ENCODE results near the gene WDR90.
A peak's percentile ranks its signal among the peaks of the same experiment; 100 is the strongest.

WDR90 gene

DNA sequence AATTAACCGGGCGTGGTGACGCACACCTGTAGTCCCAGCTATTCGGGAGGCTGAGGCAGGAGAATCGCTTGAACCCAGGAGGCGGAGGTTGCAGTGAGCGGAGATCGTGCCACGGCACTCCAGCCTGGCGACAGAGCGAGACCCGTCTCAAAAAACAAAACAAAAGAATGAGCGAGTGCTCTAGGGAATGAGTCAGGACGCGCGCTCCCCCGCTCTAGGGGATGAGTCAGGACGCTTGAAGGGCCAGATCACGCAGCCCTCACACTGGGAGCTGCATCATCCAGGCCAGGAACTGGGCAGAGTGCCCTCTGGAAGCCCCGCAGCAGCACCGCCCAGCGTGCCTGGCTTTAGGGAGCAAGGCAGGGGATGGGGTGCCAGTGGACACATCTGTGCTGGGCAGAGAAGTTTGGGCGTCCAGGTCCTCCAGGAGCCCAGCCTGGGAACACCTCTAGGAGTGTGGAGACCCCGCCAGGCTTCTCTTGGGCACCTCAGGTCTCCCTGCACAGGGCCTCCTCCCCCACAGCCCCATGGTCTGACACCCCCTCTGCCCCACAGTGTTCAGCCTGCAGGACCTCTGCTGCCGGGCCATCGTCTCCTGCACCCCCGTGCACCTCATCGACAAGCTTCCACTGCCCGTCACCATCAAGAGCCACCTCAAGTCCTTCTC, 22.2 kb upstream of the WDR90 start:
- no peak for DNase-seq

DNA sequence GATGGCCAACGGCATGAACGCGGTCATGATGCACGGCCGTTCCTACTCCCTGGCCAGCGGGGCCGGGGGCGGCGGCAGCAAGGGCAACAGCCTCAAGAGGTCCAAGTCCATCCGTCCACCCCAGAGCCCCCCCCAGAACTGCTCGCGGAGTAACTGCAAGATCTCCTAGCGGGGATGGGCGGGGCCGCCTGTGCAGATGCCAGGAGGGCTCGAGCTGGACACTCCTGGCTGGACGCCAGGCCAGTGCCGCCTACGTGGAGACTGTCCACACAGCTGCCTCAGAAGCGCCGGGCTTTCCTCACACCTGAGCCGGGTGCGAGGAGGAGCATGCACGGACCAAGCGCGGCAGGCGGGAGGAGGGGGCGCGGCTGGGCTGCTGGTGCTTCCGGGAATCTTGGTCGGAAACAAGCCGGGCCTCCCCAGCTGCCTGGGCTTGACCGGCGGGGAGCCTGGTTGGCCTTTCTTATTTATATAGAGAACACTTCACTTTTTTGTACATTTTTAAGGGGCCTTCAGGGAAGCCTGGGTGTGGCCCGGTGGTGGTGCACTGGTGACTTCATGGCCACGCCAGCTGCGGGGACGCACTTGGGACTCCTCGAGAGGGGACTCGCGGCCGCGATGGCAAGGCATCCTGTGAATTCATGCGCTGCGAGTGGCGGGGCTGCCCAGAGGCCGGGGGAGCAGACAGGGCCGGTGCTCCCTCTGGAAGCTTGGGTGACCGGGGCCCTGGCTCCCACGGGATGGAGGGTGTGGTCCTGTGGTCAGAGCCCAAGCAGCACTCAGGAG, 21.5 kb upstream of the WDR90 start:
- no peak for DNase-seq

DNA sequence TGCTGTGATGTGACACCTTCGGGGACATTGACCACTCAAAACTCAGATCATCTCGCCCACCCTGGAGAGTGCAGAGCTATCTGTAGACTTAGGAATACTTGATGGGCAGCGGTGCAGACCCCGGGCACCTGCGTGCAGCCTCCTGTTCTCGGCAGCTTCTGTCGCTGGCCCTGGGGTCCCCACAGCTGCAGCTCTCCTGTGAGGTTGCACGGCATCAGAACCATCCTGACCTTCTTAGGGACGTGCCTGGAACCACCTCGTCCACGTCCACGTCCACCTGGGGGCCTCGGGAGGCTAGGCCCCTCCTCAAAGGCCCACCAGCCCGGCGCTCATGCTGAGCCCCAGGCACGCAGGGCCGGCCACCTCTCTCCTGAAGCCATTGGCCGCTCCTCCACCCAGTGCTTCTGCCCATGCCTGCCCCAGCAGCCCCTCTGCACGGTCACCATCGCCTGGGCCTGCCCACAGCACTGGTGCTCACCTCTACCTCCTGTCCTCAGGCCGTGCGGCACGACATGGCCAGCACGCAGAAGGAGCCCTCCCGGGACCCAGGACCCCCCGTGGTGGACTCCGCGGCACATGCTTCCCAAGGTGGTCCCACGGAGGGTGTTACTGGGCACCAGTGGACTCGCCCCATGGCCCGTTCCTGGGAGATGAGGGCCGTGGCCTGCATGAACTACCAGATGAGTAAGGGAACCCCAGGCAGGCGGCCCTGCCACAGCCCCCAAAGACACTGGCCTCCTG, 20.7 kb upstream of the WDR90 start:
- no peak for DNase-seq

DNA sequence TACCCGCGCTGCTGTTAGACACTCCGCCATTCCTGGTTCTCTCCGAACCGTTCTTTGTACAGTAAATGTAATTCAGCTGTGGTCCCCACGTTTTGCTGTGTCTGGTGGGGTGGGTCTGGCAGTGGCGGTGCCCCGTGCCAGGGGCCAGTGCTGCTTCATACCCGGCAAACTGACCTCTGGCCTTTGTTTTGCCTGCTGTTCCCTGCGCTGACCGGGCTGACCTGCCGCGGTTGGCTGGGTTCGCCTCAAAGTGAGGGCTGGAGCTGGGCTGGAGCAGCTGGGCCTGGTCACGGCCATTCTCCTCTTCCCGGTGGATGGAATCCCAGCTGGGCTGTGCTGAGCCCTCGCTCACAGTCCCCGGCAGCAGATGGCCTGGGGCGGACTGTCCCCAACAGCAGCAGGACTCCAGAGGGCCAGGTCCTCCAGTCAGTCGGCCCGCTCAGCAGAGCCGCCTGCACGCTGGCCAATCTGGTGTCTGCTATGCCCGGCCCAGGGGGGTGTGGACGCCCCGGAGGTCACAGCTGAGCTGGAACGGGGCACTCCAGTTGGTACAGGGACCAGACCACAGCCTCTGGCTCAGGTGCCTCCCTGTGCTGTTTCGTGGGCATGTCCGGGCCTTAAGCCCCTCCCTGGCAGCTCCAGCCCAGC, 19.9 kb upstream of the WDR90 start:
- DNase-seq, result no peak

DNA sequence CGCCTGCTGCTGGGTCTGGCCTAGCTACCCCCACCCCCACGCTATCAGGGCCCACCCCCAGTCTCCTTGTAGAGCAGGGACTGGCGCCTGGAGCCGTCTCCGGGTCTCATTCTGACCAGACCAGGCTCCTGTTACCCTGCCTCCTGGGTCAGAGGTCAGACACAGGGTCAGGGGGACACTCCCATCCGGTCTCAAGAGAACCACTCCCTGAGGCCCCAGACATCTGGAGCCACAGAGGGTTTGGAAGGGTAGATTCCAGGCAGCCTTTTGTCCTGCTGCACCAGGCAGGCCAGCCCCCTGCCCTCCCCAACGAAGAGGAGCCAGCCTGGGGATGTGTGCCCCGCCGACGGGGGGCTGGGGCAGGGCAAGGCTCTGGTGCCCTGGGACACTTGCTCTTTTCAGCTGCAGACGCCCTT, 19.3 kb upstream of the WDR90 start:
- no peak for DNase-seq

DNA sequence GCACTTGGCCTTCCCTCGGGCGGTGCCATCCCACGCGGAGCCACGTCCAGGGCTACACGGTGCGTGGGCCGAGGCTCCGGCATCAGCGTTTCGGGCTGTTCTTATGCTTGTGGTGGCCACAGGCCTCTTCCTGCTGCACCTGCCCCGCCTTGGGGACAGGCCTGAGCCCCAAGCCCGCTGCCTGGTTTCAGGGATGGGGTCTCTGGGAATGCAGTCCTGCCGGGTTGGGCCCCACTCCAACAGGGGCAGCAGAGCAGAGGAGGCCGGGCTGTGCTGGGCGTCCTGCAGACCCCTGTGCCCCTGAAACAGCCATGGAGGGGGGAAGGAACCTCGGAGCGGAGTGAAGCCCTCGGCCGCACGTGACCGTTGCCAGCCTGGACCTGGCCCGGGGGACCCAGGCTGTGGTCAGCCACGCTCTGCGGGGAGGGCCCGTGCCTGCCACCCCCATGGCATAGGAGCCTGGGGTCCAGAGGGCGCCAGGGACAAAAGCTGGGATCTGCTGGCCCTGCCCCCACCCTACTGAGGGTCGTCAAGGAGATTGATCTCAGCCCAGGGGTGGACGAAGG, 18.8 kb upstream of the WDR90 start:
- DNase-seq, result no peak

DNA sequence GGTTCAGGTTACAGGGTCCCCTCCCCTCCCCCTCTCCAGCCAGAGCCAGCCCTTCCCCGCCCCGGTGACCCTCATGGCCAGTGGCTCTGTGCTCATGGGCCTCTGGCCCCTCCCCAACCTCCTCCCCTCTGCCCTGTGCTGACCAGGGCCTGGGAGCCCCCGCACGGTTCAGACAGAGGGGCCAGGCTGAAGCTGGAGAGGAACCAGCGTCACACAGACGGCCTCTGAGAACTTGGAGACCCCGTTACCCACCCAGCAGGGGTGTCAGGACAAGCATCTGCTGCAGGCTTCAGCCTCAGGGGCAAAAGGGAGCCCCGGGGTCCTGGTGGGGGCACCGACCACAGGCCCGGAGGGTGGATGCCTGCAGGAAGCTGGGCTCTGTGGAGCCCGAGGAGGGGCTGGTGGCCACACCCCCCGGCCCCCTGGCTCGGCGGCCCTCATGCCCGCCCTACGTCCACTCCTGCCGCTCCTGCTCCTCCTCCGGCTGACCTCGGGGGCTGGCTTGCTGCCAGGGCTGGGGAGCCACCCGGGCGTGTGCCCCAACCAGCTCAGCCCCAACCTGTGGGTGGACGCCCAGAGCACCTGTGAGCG, 18.3 kb upstream of the WDR90 start, which contains the start of gene WFIKKN1:
Gene WFIKKN1, plus strand, starts transcription at position 171 of the 591 bp plus-strand sequence. Its CDS starts 269 bp downstream, at position 440.
- DNase-seq, result no peak

DNA sequence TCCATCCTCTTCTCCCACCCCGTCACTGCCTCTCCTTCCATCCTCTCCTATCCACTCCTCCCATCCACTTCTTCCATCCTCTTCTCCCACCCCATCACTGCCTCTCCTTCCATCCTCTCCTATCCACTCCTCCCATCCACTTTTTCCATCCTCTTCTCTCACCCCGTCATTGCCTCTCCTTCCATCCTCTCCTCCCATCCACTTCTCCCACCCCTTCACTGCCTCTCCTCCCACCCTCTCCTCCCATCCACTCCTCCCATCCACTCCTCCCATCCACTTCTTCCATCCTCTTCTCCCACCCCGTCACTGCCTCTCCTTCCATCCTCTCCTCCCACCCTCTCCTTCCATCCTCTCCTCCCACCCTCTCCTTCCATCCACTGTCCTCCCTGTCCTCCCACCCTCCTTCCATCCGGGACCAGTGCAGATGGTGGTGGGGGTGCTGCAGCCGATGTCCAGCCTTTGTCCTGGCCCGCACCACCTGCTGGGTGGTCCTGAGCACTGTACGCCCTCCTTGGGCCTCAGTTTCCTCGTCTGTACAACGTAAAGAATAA, 17.3 kb upstream of the WDR90 start:
- no peak for DNase-seq

DNA sequence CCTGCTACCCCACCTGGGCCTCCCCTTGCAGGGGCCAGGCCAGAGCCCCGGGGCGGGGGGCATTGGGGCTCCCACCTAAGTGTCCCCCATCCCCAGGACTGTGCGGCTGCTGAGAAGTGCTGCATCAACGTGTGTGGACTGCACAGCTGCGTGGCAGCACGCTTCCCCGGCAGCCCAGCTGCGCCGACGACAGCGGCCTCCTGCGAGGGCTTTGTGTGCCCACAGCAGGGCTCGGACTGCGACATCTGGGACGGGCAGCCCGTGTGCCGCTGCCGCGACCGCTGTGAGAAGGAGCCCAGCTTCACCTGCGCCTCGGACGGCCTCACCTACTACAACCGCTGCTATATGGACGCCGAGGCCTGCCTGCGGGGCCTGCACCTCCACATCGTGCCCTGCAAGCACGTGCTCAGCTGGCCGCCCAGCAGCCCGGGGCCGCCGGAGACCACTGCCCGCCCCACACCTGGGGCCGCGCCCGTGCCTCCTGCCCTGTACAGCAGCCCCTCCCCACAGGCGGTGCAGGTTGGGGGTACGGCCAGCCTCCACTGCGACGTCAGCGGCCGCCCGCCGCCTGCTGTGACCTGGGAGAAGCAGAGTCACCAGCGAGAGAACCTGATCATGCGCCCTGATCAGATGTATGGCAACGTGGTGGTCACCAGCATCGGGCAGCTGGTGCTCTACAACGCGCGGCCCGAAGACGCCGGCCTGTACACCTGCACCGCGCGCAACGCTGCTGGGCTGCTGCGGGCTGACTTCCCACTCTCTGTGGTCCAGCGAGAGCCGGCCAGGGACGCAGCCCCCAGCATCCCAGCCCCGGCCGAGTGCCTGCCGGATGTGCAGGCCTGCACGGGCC, 16.5 kb upstream of the WDR90 start:
- no peak for DNase-seq

DNA sequence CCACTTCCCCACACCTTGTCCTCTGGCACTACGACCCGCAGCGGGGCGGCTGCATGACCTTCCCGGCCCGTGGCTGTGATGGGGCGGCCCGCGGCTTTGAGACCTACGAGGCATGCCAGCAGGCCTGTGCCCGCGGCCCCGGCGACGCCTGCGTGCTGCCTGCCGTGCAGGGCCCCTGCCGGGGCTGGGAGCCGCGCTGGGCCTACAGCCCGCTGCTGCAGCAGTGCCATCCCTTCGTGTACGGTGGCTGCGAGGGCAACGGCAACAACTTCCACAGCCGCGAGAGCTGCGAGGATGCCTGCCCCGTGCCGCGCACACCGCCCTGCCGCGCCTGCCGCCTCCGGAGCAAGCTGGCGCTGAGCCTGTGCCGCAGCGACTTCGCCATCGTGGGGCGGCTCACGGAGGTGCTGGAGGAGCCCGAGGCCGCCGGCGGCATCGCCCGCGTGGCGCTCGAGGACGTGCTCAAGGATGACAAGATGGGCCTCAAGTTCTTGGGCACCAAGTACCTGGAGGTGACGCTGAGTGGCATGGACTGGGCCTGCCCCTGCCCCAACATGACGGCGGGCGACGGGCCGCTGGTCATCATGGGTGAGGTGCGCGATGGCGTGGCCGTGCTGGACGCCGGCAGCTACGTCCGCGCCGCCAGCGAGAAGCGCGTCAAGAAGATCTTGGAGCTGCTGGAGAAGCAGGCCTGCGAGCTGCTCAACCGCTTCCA, 15.7 kb upstream of the WDR90 start:
- DNase-seq, result no peak

DNA sequence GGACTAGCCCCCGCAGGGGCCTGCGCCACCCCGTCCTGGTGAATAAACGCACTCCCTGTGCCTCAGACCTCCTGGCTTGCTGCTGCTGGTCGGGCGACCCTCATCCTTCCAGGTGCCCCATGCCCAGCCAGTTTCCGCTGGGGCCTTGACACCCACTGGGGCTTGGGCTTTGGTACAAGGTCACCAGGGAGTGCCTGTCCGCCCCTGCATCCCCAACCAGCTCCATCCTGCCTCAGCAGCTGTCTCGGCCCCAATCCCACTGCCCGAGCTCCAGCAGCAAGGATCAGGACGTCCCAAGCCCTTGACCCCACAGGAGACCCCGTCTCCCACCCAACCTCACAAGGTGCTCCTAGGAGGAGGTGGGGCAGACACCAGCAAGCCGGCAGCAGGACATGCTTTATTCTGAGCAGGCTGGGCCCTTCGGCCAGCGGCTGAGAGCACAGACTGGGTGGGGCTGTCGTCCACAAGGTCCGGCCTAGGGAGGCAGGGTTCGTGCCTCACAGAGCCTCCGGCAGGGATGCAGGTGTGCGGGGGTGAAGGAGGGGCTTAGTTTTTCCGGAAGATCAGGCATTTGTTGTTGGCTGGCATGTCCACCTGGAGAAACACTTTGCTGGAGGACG, 15.0 kb upstream of the WDR90 start:
- no peak for DNase-seq

DNA sequence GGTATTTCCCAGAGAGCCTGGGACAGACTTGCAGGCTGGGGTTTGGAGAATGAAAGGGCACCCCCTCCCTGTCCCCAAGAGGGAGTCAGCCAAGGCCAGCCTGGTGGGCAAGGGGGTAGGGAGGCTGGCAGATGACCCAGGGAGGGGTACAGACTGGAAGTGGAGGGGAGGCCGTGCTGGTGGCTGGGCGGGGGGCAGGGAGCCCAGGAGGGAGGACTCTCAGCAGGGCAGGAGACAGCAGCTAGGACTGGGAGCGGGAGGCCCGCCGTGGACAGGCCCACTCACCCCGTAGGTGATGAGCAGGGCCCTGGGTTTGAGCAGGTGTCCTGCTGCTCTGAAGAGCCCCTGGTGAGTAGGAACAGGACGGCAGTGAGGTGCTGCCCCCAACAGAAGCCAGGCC, 14.2 kb upstream of the WDR90 start:
- no peak for DNase-seq

DNA sequence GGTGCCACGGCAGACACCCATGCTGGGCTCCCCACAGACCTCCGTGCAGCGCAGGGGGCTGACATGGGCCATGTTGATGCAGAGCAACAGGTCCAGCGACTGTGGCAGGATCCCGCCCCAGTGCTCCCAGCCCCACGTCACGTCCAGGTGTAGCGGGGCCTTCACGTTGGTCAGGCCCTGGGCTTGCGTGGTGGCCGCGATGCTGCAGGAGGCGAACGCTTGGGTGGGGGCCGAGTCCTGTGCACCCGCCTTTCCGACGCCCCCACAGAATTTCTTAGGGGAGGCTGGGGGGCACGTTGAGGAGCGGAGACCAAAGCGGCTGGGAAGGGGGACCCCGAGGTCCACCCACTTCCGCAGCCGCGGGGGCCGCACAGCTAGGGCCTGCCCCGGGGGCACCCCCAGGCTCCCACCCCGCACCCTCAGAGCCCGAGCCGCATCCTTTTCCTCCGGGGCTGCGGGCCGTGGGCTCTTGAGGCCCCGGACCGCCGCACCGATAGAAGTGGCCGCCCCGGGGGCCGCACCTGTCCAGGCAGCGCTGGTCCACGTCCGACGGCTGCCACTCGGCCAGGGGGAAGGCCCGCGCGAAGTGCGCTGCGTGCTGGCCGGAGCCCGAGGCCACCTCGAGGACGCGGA, 13.5 kb upstream of the WDR90 start:
- no peak for DNase-seq

DNA sequence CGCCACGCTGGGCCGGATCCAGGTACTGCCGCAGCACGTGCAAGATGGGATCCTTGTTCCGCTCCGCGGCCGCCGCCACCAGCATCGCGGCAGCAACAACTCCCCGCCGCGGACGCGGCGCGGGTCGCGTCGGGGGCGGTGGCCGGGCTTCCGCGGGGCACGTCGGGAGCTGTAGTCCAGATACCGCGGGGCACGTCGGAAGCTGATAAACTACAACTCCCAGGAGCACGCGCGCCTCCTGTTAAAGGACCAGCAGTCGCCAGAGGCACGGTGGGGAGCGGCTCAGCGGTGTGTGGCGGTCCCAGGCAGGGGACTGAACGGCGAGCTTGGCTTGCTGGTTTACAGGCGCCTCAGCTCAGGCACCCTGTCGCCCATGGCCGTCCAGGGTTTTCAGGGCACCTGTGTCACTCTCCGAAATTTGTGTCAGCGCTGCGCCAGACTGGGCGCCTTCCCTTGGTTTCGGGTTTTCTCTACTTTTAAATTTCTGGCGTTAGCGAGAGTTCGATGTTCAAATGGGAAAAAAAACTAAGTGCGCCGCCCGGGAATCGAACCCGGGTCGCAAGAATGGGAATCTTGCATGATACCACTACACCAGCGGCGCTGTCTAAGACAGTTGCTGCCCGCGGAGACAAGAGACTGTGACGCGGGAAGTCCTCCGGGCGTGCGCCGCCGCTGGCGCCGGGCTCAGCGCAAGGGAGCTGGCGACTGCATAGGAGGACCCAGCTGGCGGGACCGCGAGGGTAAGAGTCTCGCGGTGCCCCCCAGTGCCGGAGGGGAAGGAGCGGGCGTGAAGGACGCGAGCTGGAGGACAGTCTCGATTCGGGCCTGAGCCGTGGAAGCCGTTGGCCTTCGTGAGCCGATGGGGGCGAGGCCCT, 12.7 kb upstream of the WDR90 start, which contains the start of gene METTL26:
Gene METTL26, minus strand, starts transcription at position 100 of the 875 bp plus-strand sequence. Its CDS starts 15 bp downstream, at position 85.
- DNase-seq, result peak; percentile 84

DNA sequence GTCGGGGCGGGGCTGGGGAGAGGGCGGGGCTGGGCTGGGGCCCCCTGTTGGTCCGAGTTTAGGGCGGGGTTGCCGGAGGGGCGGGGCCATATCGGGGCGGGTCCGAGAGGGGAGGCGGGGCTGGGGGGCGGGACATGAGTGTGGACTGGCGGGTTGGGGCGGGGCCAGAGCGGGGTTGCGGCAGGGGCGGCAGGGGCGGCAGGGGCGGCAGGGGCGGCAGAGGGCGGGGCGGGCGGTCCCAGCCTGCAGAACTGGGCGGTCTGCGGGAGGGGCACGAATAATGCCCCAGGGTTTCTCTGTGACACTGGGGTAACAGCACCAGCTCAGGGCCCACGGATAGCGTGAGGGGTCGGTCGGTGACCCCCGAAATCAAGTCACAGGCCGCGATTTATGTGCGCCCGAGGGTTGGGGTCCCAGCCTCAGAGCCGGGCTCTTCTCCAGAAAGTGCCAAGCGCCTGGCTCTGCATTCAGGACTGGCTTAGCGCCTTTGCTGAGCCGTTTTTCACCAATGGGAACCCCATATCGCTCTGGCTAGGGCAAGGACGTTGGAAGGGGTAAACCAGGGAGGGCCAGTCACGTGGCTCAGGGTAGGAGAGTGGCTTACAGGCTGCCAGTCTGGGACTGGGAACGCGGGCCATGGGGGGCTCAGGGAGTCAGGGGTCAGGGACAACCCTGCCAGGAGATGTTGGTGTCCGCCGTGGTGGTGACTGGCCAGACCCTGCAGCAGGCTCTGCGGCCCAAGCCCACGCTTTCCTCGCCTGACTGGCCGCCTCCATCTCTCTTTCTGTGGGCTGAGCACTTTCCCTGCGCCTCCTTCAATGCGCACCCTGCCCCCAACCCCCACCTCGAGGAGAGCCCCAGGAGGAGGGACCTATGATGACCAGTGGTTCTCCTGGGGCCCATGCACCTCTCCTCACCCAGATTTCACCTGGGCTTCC, 11.8 kb upstream of the WDR90 start:
- no peak for DNase-seq

DNA sequence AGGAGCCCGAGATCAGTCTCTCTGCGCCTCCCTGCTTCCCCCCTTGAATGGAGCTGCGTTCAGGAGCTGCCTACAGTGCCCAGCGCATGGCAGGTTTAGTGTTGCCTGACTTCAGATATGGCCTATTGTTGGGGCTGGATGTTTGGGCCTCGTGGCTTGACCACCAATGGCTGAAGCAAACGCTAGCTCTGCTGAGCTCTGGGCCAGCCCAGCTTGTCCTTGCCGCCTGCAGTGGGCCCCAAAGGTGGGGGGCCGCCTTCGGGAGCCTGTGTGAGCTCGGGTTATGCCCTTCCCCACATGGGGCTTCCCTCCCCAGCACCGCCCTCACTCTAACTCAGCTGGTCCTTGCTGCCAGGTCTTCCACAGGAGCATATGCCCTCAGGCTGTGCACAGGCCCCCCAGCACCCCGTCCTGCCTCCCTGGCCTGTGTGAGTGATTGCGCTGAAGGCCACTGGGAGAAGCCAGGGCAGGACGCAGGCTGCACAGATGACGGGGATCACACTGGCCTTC, 11.1 kb upstream of the WDR90 start:
- DNase-seq, result no peak

DNA sequence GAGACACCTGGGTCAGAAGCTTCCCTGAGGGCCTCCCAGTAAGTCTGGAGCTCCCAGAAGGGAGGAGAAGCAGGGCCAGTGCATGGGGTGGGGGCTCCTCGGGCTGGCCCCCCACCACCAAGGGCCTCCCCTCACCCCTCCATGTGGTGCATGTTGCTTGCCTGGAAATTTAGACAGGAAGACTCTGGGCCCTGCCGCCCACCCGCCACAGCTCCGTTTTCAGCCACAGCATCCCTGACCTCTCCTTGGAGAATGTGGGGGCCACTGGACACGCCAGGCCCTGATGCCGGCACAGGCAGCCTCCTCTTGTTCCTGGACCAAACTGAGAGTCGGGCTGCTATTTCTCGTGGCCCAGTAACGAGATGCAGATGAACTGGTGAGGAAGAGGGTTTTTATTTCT, 10.3 kb upstream of the WDR90 start:
- DNase-seq, result no peak

Measured in DMS79 (cell line).